LNCaP clone FGC (cell line): ENCODE data around the gene TRPM2.

ENCODE experiments used
- DNase-seq: peaks from one replicate; pipeline ENCODE4 v3.0.0-alpha.2; 2011; ENCODE audit warnings: low read depth
- H3K4me3 ChIP-seq: 2 replicates; pipeline ENCODE4 v1.5.1; 2011; ENCODE audit warnings: mild to moderate bottlenecking, low read depth, low read length, control low read depth
- TF ChIP-seq, protein P1 (sequence below): IDR thresholded peaks from 2 replicates; pipeline ENCODE4 v1.5.1; 2012; ENCODE audit warnings: mild to moderate bottlenecking; ENCODE audit not compliant: control insufficient read depth, insufficient read depth; ENCODE audit errors: extremely low read depth

TRPM2 gene

DNA sequence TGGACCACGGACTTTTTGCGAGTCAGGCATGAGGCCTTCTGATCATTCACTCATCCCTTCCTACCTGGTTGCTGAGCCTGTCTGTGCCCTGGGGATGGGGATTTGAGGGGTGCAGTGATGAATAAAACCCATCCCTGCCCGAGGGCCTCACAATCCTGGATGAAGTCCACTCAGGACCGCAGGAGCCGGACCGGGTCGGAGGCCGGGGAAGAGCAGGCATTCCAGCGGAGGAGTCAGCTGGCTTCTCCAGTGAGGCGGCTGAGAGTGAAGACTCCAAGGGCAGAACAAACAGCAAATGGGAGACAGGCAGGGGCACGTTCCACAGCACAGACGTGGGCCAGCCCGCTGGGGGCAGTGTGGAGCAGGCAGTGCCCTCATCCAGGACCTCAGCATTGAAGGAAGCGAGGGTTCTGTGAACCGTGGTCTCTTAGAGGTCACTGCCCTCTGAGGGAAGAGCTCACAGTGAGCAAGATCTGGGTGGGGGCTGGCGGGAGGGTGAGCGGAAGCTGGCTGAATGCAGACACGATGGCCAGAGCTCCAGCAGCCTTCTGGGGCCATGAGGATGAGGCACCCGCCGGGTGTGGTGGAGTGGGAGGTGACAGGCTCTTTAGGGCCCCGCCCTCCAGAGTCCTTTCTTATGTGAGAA lies 91.0 kb downstream of the TRPM2 start:
- TF ChIP-seq, protein P1, sequence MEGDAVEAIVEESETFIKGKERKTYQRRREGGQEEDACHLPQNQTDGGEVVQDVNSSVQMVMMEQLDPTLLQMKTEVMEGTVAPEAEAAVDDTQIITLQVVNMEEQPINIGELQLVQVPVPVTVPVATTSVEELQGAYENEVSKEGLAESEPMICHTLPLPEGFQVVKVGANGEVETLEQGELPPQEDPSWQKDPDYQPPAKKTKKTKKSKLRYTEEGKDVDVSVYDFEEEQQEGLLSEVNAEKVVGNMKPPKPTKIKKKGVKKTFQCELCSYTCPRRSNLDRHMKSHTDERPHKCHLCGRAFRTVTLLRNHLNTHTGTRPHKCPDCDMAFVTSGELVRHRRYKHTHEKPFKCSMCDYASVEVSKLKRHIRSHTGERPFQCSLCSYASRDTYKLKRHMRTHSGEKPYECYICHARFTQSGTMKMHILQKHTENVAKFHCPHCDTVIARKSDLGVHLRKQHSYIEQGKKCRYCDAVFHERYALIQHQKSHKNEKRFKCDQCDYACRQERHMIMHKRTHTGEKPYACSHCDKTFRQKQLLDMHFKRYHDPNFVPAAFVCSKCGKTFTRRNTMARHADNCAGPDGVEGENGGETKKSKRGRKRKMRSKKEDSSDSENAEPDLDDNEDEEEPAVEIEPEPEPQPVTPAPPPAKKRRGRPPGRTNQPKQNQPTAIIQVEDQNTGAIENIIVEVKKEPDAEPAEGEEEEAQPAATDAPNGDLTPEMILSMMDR, result no peak
- no peak overlapping the region for H3K4me3 ChIP-seq
- DNase-seq, result no peak

DNA sequence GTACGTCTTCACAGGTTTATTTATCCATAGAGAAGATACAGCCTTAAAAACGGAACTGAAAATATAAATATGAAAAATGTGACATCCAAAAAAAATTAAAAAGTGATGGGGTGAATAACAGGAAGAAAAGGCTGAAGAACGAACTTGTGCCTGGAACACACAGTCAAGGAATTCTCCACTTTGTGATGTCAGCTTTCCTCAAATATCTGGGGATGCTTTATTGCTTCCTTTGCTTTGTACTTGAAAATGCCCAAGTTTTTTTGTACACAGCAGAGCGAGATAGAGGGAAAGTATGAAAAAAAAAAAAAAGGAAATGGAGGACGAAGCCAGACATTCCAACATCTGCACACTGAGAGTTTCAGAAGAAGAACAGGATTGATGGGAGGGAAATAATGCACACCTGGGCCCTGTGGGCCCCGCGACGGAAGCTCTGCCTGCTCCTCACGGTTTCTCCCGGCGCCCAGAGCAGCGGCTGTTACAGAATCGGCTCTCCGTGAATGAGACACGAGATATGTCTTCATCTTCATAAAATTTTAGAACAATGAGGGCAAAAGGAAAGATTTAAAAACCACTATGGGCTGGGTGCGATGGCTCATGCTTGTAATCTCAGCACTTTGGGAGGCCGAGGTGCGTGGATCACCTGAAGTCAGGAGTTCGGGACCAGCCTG lies 91.9 kb downstream of the TRPM2 start:
- TF ChIP-seq, protein P1, result no peak
- H3K4me3 ChIP-seq, result no peak overlapping the region
- DNase-seq, result no peak

DNA sequence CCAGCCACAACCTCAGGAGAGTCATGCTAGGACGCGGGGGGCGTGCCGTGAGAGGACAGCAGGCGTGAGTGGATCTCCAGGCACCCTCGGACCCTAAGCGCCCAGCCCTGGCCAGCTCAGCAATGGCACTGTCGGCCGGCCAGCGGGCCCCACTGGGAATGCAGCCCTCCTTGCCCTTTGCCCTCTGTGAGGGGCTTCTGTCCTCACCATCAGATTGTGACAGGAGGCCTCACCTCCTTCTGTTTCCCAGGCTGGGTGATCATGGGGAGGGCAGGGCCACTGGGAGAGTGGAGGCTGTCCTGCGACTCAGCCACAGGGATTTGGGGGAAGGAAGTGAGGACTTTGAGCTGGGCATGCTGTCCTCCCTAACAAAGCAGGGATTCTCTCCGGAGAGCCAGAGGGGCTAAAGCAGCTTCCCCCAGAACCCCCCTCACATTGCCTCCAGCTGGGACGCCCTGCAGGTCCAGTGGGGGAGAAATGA lies 95.3 kb downstream of the TRPM2 start:
- TF ChIP-seq, protein P1, result no peak
- H3K4me3 ChIP-seq, result no peak overlapping the region
- no peak for DNase-seq

DNA sequence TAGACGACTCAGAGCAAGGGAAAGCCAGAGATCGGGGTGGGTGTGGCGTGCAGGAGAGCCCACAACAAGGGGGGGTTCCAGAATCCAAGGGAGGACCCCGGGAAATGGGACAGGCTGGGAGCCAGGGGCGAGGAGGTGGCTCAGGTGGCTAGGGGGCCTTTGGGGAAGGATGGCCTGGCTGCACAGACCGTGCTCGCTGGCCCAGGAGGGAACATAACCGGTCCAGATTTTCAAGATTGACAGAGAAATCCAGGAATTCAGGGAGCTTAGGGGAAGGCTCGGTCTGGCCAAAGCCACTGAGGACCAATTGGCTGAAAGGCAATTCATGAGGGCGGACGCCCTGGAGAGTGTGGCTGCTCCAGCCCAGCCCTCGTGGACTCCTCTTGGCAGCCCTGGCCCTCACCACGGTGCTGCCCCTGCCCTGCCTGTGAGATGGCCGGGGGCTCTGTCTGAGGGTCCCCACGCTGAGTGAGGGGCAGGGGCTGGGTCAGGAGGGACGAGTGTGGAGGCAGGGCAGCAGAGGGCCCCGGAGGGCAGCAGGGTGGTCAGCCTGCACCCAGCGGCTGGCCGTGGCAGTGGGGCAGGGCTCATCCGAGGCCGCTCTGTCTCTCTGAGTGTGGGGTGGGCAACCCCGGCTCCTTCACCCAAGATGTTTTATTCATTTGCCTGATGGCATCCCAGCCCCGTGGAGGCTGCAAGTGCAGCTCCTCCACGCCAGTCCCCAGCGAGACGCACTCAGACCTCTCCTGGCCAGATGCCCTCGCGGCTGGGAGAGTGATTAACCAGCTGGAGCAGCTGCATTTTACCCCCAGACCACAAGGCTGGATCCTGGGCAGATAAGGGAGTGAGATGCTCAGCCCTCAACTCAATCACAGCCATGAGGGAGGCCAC lies 96.3 kb downstream of the TRPM2 start:
- H3K4me3 ChIP-seq, result no peak overlapping the region
- DNase-seq, result no peak
- TF ChIP-seq, protein P1, result no peak

DNA sequence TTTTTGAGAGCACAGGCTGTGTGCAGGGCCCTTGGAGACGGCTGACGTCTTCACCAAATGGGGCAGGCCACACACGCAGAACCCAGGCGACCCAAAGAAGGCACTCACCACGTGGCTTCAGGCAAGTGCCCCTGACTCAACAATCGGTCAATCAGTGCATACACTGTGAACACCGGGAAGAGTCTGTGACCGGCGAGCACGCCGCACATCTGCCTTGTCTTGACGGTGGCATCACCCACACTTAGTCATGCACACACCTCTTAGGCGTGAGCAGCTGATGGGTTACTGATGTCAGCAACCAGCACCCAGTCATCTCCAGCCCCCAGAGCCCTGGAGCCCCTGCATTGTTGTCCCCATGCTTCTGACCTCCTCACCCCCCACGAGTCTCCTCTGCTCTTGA lies 97.0 kb downstream of the TRPM2 start:
- H3K4me3 ChIP-seq, result no peak overlapping the region
- TF ChIP-seq, protein P1, result no peak
- DNase-seq, result no peak

DNA sequence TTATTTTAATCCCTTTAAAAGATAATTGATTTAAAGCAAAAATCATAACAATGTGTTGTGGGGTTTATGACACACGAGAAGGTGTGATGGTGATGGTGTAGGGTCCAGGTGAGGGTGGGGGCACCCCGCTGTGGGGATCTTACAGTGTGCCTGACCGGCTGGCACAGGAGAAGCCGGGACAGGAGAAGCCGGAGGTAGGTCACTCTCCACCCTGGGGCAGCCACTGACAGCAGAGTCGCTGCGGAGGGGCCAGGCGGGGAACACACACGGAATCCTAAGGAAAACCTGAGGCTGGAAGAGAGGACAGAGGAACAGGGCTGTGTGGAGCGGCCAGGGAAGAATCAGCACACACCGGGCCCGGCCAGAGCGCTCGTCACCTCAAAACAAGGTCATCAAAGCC lies 97.6 kb downstream of the TRPM2 start:
- TF ChIP-seq, protein P1, result no peak
- H3K4me3 ChIP-seq, result no peak overlapping the region
- no peak for DNase-seq
